HG02970 (cell line): ENCODE data around the gene ITGAD.
"Not testable (repeated sequence)": the region's sequence is repeated elsewhere in the genome, so short reads cannot be mapped to it uniquely, and the experiment has no call there.

Experiments
- ATAC-seq: cut with Tn5 transposase; IDR thresholded peaks from one replicate; pipeline ENCODE4 v1.9.1; 2021; ENCODE audit warnings: mild to moderate bottlenecking, moderate library complexity, moderate number of reproducible peaks; ENCODE audit not compliant: unreplicated experiment, low FRiP score

The ITGAD gene

GRCh38 chr16:31428279-31428597 is 35.1 kb downstream of the ITGAD start, which contains the start of gene COX6A2:
TSS of gene COX6A2 (minus strand) at chr16:31428360. CDS start at chr16:31428325, 35 bp downstream.
- no peak for ATAC-seq

- no peak for ATAC-seq
Observed at GRCh38 chr16:31428638-31429247, 35.6 kb downstream of the ITGAD start.

- ATAC-seq: no peak
Observed at GRCh38 chr16:31429314-31429713, 36.2 kb downstream of the ITGAD start.

GRCh38 chr16:31429796-31430195 is 36.7 kb downstream of the ITGAD start:
- ATAC-seq: no peak

GRCh38 chr16:31430380-31431052 is 37.4 kb downstream of the ITGAD start:
- no peak for ATAC-seq

GRCh38 chr16:31435341-31436220 is 42.4 kb downstream of the ITGAD start:
- ATAC-seq: no peak

- no peak for ATAC-seq
Observed at GRCh38 chr16:31436221-31437045, 43.3 kb downstream of the ITGAD start.

- ATAC-seq: no peak
Observed at GRCh38 chr16:31438414-31438813, 45.3 kb downstream of the ITGAD start.

GRCh38 chr16:31439023-31439422 is 45.9 kb downstream of the ITGAD start:
- not testable (repeated sequence) for ATAC-seq

GRCh38 chr16:31439519-31439918 is 46.4 kb downstream of the ITGAD start:
- ATAC-seq: no peak

- no peak for ATAC-seq
Observed at GRCh38 chr16:31440516-31441184, 47.5 kb downstream of the ITGAD start.

- no peak for ATAC-seq
Observed at GRCh38 chr16:31441956-31442355, 48.8 kb downstream of the ITGAD start.

- not testable (repeated sequence) for ATAC-seq
Observed at GRCh38 chr16:31445931-31446330, 52.8 kb downstream of the ITGAD start.

GRCh38 chr16:31451201-31451600 is 58.1 kb downstream of the ITGAD start:
- no peak for ATAC-seq

- no peak for ATAC-seq
Observed at GRCh38 chr16:31451681-31452351, 58.7 kb downstream of the ITGAD start.

- no peak for ATAC-seq
Observed at GRCh38 chr16:31452631-31453106, 59.5 kb downstream of the ITGAD start.

GRCh38 chr16:31453255-31454204 is 60.4 kb downstream of the ITGAD start:
- no peak for ATAC-seq
